H1 (cell line): Measurements from ENCODE around the gene VMP1.

ENCODE experiments used
- CEBPB ChIP-seq: IDR thresholded peaks from 2 replicates; pipeline ENCODE4 v1.6.1; 2012; ENCODE audit warnings: low read depth, low read length
- CTBP2 ChIP-seq: IDR thresholded peaks from 2 replicates; pipeline ENCODE4 v1.7.0; 2011; ENCODE audit warnings: borderline replicate concordance, mild to moderate bottlenecking, moderate library complexity, mixed read lengths, low read length; ENCODE audit not compliant: insufficient read depth, insufficient read length
- EP300 ChIP-seq, 2 experiments: IDR thresholded peaks; 1 replicate in 1 of 2; 2 replicates in 1 of 2; pipeline ENCODE4 v1.6.1; 2011 to 2012; ENCODE audit warnings: low read depth in 2 of 2, low read length in 2 of 2, mild to moderate bottlenecking in 2 of 2, borderline replicate concordance in 1 of 2, inconsistent platforms in 1 of 2, moderate library complexity in 1 of 2
- HDAC2 ChIP-seq, 2 experiments: fragments of 300-600 bp in 1 of 2; sonication (generic) in 1 of 2; IDR thresholded peaks; 2 replicates each; pipeline ENCODE4 v1.6.1; 2011 to 2012; ENCODE audit warnings: low read depth in 2 of 2, low read length in 2 of 2, mild to moderate bottlenecking in 2 of 2, moderate library complexity in 2 of 2, borderline replicate concordance in 1 of 2, inconsistent platforms in 1 of 2
- PHF8 ChIP-seq: fragments of 200-600 bp; sonication (generic); conservative IDR thresholded peaks from 2 replicates; pipeline ENCODE4 v1.7.1; 2012; ENCODE audit warnings: low read depth, mild to moderate bottlenecking, inconsistent platforms, low read length, moderate library complexity
- POLR2A ChIP-seq, 2 experiments: IDR thresholded peaks; 1 replicate in 1 of 2; 2 replicates in 1 of 2; pipeline ENCODE4 v1.6.1; 2011; ENCODE audit warnings: low read depth in 2 of 2, low read length in 2 of 2, mild to moderate bottlenecking in 2 of 2; ENCODE audit errors: control extremely low read depth in 1 of 2
- POLR2AphosphoS5 ChIP-seq: IDR thresholded peaks from 2 replicates; pipeline ENCODE4 v1.6.1; 2011; ENCODE audit warnings: low read depth, low read length
- RFX5 ChIP-seq: IDR thresholded peaks from 2 replicates; pipeline ENCODE4 v1.6.1; 2011; ENCODE audit warnings: low read depth, low read length, improper control_type of control experiment, borderline replicate concordance
- SUZ12 ChIP-seq: fragments of 200-600 bp; sonication (generic); IDR thresholded peaks from 2 replicates; pipeline ENCODE4 v1.6.1; 2012; ENCODE audit warnings: mild to moderate bottlenecking, inconsistent platforms, low read length, moderate library complexity, mixed read lengths
- TAF1 ChIP-seq: IDR thresholded peaks from 2 replicates; pipeline ENCODE4 v1.6.1; 2011; ENCODE audit warnings: mild to moderate bottlenecking, low read depth, low read length
- TF ChIP-seq, protein P1 (sequence below), 3 experiments: IDR thresholded peaks; 1 replicate in 2 of 3; 2 replicates in 1 of 3; pipeline versions ENCODE4 v1.5.1 to v1.6.1; 2011; ENCODE audit warnings: low read length in 3 of 3, mild to moderate bottlenecking in 3 of 3, inconsistent platforms in 2 of 3, low read depth in 1 of 3, moderate library complexity in 1 of 3; ENCODE audit not compliant: insufficient read depth in 1 of 3; ENCODE audit errors: control extremely low read depth in 1 of 3
- TF ChIP-seq, protein P2 (sequence below): IDR thresholded peaks from 2 replicates; pipeline ENCODE4 v1.6.1; 2011; ENCODE audit warnings: low read depth, mild to moderate bottlenecking, low read length; ENCODE audit not compliant: insufficient read depth
- TF ChIP-seq, protein P3 (sequence below): IDR thresholded peaks from 2 replicates; pipeline ENCODE4 v1.6.1; 2011; ENCODE audit warnings: low read length, improper control_type of control experiment

- TF ChIP-seq CEBPB (no peak), PHF8 (no peak), TAF1 (no peak), POLR2A (IDR thresholded peaks at IDR 0.05; ENCODE audit: control extremely low read depth in 1 of 2, low read depth in 2 of 2, low read length in 2 of 2) (no peak), CTBP2 (no peak), POLR2AphosphoS5 (no peak), EP300 (IDR thresholded peaks at IDR 0.05; ENCODE audit: borderline replicate concordance in 1 of 2, low read depth in 2 of 2, low read length in 2 of 2) (no peak), HDAC2 (IDR thresholded peaks at IDR 0.05; ENCODE audit: borderline replicate concordance in 1 of 2, low read depth in 2 of 2, low read length in 2 of 2) (no peak), SUZ12 (no peak), RFX5 (no peak)
- TF ChIP-seq, protein P1, sequence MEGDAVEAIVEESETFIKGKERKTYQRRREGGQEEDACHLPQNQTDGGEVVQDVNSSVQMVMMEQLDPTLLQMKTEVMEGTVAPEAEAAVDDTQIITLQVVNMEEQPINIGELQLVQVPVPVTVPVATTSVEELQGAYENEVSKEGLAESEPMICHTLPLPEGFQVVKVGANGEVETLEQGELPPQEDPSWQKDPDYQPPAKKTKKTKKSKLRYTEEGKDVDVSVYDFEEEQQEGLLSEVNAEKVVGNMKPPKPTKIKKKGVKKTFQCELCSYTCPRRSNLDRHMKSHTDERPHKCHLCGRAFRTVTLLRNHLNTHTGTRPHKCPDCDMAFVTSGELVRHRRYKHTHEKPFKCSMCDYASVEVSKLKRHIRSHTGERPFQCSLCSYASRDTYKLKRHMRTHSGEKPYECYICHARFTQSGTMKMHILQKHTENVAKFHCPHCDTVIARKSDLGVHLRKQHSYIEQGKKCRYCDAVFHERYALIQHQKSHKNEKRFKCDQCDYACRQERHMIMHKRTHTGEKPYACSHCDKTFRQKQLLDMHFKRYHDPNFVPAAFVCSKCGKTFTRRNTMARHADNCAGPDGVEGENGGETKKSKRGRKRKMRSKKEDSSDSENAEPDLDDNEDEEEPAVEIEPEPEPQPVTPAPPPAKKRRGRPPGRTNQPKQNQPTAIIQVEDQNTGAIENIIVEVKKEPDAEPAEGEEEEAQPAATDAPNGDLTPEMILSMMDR (IDR thresholded peaks at IDR 0.05; ENCODE audit: control extremely low read depth in 1 of 3, insufficient read depth in 1 of 3, low read depth in 1 of 3, low read length in 3 of 3): no peak
- TF ChIP-seq, protein P2, sequence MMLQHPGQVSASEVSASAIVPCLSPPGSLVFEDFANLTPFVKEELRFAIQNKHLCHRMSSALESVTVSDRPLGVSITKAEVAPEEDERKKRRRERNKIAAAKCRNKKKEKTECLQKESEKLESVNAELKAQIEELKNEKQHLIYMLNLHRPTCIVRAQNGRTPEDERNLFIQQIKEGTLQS: no peak
- TF ChIP-seq, protein P3, sequence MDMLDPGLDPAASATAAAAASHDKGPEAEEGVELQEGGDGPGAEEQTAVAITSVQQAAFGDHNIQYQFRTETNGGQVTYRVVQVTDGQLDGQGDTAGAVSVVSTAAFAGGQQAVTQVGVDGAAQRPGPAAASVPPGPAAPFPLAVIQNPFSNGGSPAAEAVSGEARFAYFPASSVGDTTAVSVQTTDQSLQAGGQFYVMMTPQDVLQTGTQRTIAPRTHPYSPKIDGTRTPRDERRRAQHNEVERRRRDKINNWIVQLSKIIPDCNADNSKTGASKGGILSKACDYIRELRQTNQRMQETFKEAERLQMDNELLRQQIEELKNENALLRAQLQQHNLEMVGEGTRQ: no peak
Measured at GRCh38 chr17:59678918-59679317, 28.5 kb upstream of the VMP1 start.
